CD14-positive monocyte (primary cell): ENCODE results near the gene ATP11A. TPM values are rescaled to one million over a fixed set of nuclear protein-coding genes. Genes with fewer than 3 reads are reported as not detected.

Source experiments
- DNase-seq, 3 donors: peaks; one replicate each; pipeline ENCODE4 v3.0.0-alpha.2; 2011 to 2022
- H2AFZ ChIP-seq: 2 replicates; pipeline ENCODE4 v1.6.0; 2012; ENCODE audit warnings: mild to moderate bottlenecking, low read depth, low read length, inconsistent platforms; ENCODE audit not compliant: insufficient read depth, poor library complexity, severe bottlenecking
- H3K27ac ChIP-seq, 2 donors: 1 replicate in 1 of 2; 2 replicates in 1 of 2; pipeline ENCODE4 v1.5.1; 2012 to 2013; ENCODE audit warnings: low read length in 2 of 2, control low read depth in 1 of 2, inconsistent platforms in 1 of 2, low read depth in 1 of 2, mild to moderate bottlenecking in 1 of 2
- H3K27me3 ChIP-seq, 2 donors: one replicate each; pipeline versions ENCODE4 v1.6.0 to v1.6.1; 2011 to 2013; ENCODE audit warnings: low read length in 2 of 2; ENCODE audit not compliant: control insufficient read depth in 2 of 2, insufficient read depth in 2 of 2
- H3K36me3 ChIP-seq, 2 donors: replicated peaks in 1 of 2; 1 replicate in 1 of 2; 2 replicates in 1 of 2; pipeline versions ENCODE4 v1.5.1 to v1.6.1; 2012 to 2013; ENCODE audit warnings: low read length in 2 of 2, control low read depth in 1 of 2, inconsistent platforms in 1 of 2, mild to moderate bottlenecking in 1 of 2; ENCODE audit not compliant: insufficient read depth in 2 of 2, control insufficient read depth in 1 of 2
- H3K4me1 ChIP-seq, 2 donors: 1 replicate in 1 of 2; 2 replicates in 1 of 2; pipeline versions ENCODE4 v1.5.1 to v1.6.1; 2012 to 2013; ENCODE audit warnings: low read length in 2 of 2, control low read depth in 1 of 2, inconsistent platforms in 1 of 2, mild to moderate bottlenecking in 1 of 2, moderate library complexity in 1 of 2; ENCODE audit not compliant: insufficient read depth in 2 of 2, control insufficient read depth in 1 of 2
- H3K4me2 ChIP-seq: replicated peaks from 2 replicates; pipeline ENCODE3; 2012; ENCODE audit warnings: low read length, moderate library complexity, mild to moderate bottlenecking; ENCODE audit not compliant: poor library complexity, severe bottlenecking; ENCODE audit errors: extremely low read depth
- H3K4me3 ChIP-seq, 3 experiments: fragments of 200-600 bp in 1 of 3; sonication (generic) in 1 of 3; replicated peaks in 1 of 3; 1 replicate in 2 of 3; 2 replicates in 1 of 3; pipeline ENCODE4 v1.5.1; 2011 to 2013; ENCODE audit warnings: low read length in 3 of 3, mild to moderate bottlenecking in 3 of 3, control low read depth in 2 of 3, low read depth in 2 of 3, inconsistent platforms in 1 of 3, moderate library complexity in 1 of 3
- H3K79me2 ChIP-seq: 2 replicates; pipeline ENCODE4 v1.6.0; 2012; ENCODE audit warnings: mild to moderate bottlenecking, control low read depth, inconsistent platforms, low read length, moderate library complexity; ENCODE audit not compliant: insufficient read depth
- H3K9ac ChIP-seq: 2 replicates; pipeline ENCODE4 v1.6.0; 2017; ENCODE audit warnings: low read length, mild to moderate bottlenecking; ENCODE audit not compliant: insufficient read depth, poor library complexity, severe bottlenecking
- H3K9me3 ChIP-seq, 2 donors: replicated peaks in 1 of 2; 1 replicate in 1 of 2; 2 replicates in 1 of 2; pipeline versions ENCODE4 v1.5.1 to v1.6.1; 2012 to 2013; ENCODE audit warnings: low read length in 2 of 2, control low read depth in 1 of 2; ENCODE audit not compliant: control insufficient read depth in 1 of 2, insufficient read depth in 1 of 2
- H4K20me1 ChIP-seq: 2 replicates; pipeline ENCODE4 v1.6.0; 2012; ENCODE audit warnings: mild to moderate bottlenecking, low read length, control low read depth, moderate library complexity; ENCODE audit not compliant: insufficient read depth
- H3K27ac Mint-ChIP-seq, 7 donors: one replicate each; pipeline ENCODE4 v1.8.0; 2020; ENCODE audit warnings: mild to moderate bottlenecking in 7 of 7, mixed read lengths in 7 of 7, moderate library complexity in 6 of 7, inconsistent platforms in 2 of 7
- H3K27me3 Mint-ChIP-seq, 3 donors: one replicate each; pipeline ENCODE4 v1.8.0; 2021 to 2022; ENCODE audit warnings: low read depth in 3 of 3, mild to moderate bottlenecking in 3 of 3, mixed read lengths in 3 of 3, moderate library complexity in 3 of 3, inconsistent platforms in 1 of 3
- H3K36me3 Mint-ChIP-seq, 2 donors: one replicate each; pipeline ENCODE4 v1.8.0; 2020; ENCODE audit warnings: mixed read lengths in 2 of 2, inconsistent platforms in 1 of 2, mild to moderate bottlenecking in 1 of 2
- H3K4me1 Mint-ChIP-seq: one replicate; pipeline ENCODE4 v1.8.0; 2020; ENCODE audit warnings: mild to moderate bottlenecking, mixed read lengths
- H3K4me3 Mint-ChIP-seq, 2 donors: one replicate each; pipeline ENCODE4 v1.8.0; 2020; ENCODE audit warnings: mild to moderate bottlenecking in 2 of 2, mixed read lengths in 2 of 2, moderate library complexity in 1 of 2
- H3K9me3 Mint-ChIP-seq, 7 donors: one replicate each; pipeline ENCODE4 v1.8.0; 2020 to 2022; ENCODE audit warnings: mixed read lengths in 7 of 7, mild to moderate bottlenecking in 6 of 7, moderate library complexity in 6 of 7, inconsistent platforms in 2 of 7
- CTCF ChIP-seq: fragments of 200-600 bp; IDR thresholded peaks from one replicate; pipeline ENCODE4 v1.8.0; 2022; ENCODE audit warnings: antibody characterized with exemption, mild to moderate bottlenecking
- WGBS: methylation state at CpG from one replicate; pipeline ENCODE4 v1.1.5; 2013; ENCODE audit warnings: missing lambda C conversion rate; ENCODE audit not compliant: insufficient coverage; 5-methylcytosine and 5-hydroxymethylcytosine counted together
- intact Hi-C, 2 donors: fragments of 100-400 bp; cut with micrococcal nuclease; formaldehyde crosslinking; loops; one replicate each; pipeline versions ENCODE4 v1.15.0 to v1.15.1; 2023
- polyA plus RNA-seq, 3 donors: library from polyadenylated mRNA; depleted of rRNA in 1 of 3; unstranded in 2 of 3; stranded (reverse) in 1 of 3; fragments of 300-500 nt in 2 of 3; fragments of >200 nt in 1 of 3; fragmentation: Illumina TruSeq in 2 of 3; gene quantifications; 1 replicate in 2 of 3; 2 replicates in 1 of 3; pipeline ENCODE4 v1.2.3, GENCODE V29; 2012 to 2021

ATP11A gene
- polyA plus RNA-seq, 3 donors = 7.2 to 45.4 (median 7.6) TPM

- WGBS = 96% methylated on average over 6 of the region's 10 CpGs
- H3K4me3 Mint-ChIP-seq = no peak overlapping the region
- intact Hi-C loops = no loop called here
- H3K9me3 Mint-ChIP-seq = peaks cover 0 to 5% (median 0%) of the 10 kb centered on the region in 7 donors
- Histone ChIP-seq H4K20me1 (no peaks in the 10 kb centered on the region), H3K27ac (no peak overlapping the region), H3K9me3 (no peaks in the 10 kb centered on the region), H3K27me3 (no peaks in the 10 kb centered on the region), H3K9ac (no peak overlapping the region), H3K79me2 (no peaks in the 10 kb centered on the region), H3K4me2 (no peak overlapping the region), H3K4me3 (no peak overlapping the region), H3K36me3 (no peaks in the 10 kb centered on the region), H3K4me1 (no peaks in the 10 kb centered on the region), H2AFZ (no peak overlapping the region)
- H3K4me1 Mint-ChIP-seq = peaks cover 11% of the 10 kb centered on the region
- H3K27ac Mint-ChIP-seq = no peak overlapping the region
- peaks cover 7 to 10% (median 8%) of the 10 kb centered on the region in 3 donors for H3K27me3 Mint-ChIP-seq
- no peak for TF ChIP-seq CTCF
- no peaks in the 10 kb centered on the region for H3K36me3 Mint-ChIP-seq
- DNase-seq = no peak
These were observed 18.5 kb upstream of the ATP11A start for GRCh38 chr13:112671359-112671758.

GRCh38 chr13:112672651-112673284 is 17.1 kb upstream of the ATP11A start:
- Histone ChIP-seq H2AFZ (no peak overlapping the region), H3K4me2 (no peak overlapping the region), H3K27me3 (no peaks in the 10 kb centered on the region), H3K4me1 (no peaks in the 10 kb centered on the region), H3K36me3 (no peaks in the 10 kb centered on the region), H3K27ac (no peak overlapping the region), H3K9ac (no peak overlapping the region), H3K9me3 (no peaks in the 10 kb centered on the region), H3K4me3 (no peak overlapping the region), H4K20me1 (no peaks in the 10 kb centered on the region), H3K79me2 (no peaks in the 10 kb centered on the region)
- TF ChIP-seq CTCF = no peak
- peaks cover 0 to 5% (median 0%) of the 10 kb centered on the region in 7 donors for H3K9me3 Mint-ChIP-seq
- peaks cover 8 to 12% (median 10%) of the 10 kb centered on the region in 3 donors for H3K27me3 Mint-ChIP-seq
- peaks cover 11% of the 10 kb centered on the region for H3K4me1 Mint-ChIP-seq
- no peak for DNase-seq
- no peak overlapping the region for H3K27ac Mint-ChIP-seq
- H3K36me3 Mint-ChIP-seq = no peaks in the 10 kb centered on the region
- 74% methylated on average over 6 of the region's 8 CpGs for WGBS
- intact Hi-C loops = no loop called here
- no peak overlapping the region for H3K4me3 Mint-ChIP-seq
